ENCODE results near the gene FAM89B. TPM values are rescaled to one million over a fixed set of nuclear protein-coding genes. Genes with fewer than 3 reads are reported as not detected.

The FAM89B gene
- total RNA-seq, 6 experiments from 2014 or later = 40.9 to 52.8 (median 43.7) TPM

DNA sequence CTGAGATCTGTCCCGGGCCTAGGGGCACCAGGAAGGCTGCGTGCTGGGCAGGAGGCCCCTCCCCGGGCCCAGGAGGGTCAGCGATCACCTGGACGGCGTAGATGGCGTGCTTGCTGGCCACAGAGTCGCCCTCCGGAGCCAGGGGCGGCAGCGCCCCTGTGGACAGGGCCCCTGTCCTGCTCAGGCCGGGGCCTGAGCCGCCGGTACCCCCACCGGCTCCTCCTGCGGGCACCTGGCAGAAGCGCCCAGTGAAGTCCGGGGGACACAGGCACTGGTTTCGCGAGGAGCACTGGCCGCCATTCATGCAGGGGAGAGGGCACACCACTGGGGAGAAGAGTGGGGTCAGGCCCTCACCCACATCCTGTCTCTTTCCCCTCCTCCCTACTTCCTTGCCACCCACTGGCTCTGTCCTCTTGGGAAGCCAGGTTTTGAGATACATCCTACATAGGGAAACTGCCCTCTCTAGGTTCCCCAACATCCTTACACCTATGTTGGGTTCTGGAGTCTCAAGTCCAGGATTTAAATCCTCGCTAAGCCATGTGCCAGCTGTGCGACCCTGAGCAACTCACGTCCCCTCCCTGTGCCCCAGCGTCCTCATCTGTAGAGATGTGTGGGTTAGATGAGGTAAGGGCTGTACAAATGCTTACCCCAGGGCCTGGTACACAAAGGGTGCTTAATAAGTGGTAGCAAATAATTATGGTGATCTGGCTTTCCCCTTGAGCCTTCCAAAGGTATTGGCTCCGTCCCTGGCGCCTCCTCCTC is 18.1 kb upstream of the FAM89B start:
- H3K36me3 Mint-ChIP-seq (ENCODE audit: low read depth) = peaks cover 31% of the 10 kb centered on the region

DNA sequence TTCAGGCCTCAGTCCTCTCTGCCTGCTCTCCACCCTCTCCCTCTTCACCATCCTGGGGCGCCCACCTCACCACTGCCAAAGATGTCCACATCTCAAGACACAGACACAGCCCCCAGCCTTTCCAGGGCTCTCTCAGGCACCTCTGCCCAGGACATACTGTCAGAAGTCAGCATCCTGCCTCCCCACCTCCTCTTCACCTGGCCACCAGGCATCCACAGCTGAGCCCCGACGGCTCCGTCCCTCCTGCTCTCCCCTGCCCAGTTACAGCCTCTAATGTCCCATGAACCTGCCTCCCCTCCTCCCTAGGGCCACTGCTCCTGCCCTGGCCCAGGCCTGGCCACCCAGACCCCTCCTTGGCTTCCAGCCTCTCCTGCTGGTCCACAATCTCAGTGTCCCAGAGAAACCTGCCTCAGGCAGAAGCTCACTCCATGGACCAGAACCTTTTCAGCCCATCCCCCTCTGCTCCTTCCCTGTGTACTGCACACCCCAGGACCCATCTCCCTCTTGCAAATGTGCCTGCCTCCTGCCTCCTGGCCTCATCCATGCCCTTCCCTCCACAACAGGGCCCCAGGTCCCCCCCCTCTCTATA is 17.4 kb upstream of the FAM89B start:
- no peak for DNase-seq
- Mint-ChIP-seq H3K27ac (peak overlapping the region; percentile 91), H3K4me1 (ENCODE audit: low read depth) (peaks cover 47% of the 10 kb centered on the region), H3K27me3 (ENCODE audit: insufficient read depth) (no peaks in the 10 kb centered on the region; the same call in 1 of the 2 replicates), H3K9me3 (no peaks in the 10 kb centered on the region), H3K4me3 (peak overlapping the region; percentile 89; the same call in 1 of the 2 replicates), H3K36me3 (ENCODE audit: low read depth) (peaks cover 26% of the 10 kb centered on the region)
- TF ChIP-seq, protein P1, sequence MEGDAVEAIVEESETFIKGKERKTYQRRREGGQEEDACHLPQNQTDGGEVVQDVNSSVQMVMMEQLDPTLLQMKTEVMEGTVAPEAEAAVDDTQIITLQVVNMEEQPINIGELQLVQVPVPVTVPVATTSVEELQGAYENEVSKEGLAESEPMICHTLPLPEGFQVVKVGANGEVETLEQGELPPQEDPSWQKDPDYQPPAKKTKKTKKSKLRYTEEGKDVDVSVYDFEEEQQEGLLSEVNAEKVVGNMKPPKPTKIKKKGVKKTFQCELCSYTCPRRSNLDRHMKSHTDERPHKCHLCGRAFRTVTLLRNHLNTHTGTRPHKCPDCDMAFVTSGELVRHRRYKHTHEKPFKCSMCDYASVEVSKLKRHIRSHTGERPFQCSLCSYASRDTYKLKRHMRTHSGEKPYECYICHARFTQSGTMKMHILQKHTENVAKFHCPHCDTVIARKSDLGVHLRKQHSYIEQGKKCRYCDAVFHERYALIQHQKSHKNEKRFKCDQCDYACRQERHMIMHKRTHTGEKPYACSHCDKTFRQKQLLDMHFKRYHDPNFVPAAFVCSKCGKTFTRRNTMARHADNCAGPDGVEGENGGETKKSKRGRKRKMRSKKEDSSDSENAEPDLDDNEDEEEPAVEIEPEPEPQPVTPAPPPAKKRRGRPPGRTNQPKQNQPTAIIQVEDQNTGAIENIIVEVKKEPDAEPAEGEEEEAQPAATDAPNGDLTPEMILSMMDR (IDR thresholded peaks at IDR 0.05) = no peak

More for the DNA sequence above, 18.1 kb upstream of the FAM89B start:
- no peaks in the 10 kb centered on the region for H3K9me3 Mint-ChIP-seq
- H3K27ac Mint-ChIP-seq = no peak overlapping the region
- no peak for DNase-seq
- peaks cover 40% of the 10 kb centered on the region for H3K4me1 Mint-ChIP-seq (ENCODE audit: low read depth)
- H3K27me3 Mint-ChIP-seq (ENCODE audit: insufficient read depth) = peaks cover under 1% of the 10 kb centered on the region; the same call in 1 of the 2 replicates
- TF ChIP-seq, protein P1 (IDR thresholded peaks at IDR 0.05) = no peak
- no peak overlapping the region for H3K4me3 Mint-ChIP-seq

DNA sequence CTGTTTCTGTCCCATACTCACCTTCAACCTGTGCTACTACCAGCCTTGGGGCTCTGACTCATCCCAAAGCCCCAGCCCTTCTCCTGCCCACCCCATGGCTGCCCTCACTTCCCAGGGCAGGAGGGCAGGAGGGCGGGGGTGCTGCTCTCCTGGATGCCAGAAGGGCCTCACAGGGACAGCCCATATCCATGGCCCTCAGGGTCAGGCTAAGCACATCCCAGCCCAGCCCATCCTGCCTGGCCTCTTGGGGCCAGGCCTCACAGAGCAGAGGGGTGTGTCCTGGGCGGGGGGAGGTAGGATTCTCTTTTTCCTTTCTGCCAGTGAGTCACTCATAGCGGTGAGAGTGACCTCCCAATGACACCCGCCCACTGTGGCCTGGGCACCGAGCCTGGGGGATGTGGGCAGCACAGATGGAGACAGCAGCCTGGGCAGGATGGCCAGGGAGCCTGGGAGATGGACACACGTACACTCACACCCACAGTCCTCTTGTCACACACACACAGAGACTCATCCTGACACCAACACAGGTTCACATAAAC is 16.6 kb upstream of the FAM89B start:
- Mint-ChIP-seq H3K27me3 (ENCODE audit: insufficient read depth) (no peaks in the 10 kb centered on the region; the same call in 1 of the 2 replicates), H3K27ac (peak overlapping the region; percentile 91), H3K4me1 (ENCODE audit: low read depth) (peaks cover 55% of the 10 kb centered on the region)

DNA sequence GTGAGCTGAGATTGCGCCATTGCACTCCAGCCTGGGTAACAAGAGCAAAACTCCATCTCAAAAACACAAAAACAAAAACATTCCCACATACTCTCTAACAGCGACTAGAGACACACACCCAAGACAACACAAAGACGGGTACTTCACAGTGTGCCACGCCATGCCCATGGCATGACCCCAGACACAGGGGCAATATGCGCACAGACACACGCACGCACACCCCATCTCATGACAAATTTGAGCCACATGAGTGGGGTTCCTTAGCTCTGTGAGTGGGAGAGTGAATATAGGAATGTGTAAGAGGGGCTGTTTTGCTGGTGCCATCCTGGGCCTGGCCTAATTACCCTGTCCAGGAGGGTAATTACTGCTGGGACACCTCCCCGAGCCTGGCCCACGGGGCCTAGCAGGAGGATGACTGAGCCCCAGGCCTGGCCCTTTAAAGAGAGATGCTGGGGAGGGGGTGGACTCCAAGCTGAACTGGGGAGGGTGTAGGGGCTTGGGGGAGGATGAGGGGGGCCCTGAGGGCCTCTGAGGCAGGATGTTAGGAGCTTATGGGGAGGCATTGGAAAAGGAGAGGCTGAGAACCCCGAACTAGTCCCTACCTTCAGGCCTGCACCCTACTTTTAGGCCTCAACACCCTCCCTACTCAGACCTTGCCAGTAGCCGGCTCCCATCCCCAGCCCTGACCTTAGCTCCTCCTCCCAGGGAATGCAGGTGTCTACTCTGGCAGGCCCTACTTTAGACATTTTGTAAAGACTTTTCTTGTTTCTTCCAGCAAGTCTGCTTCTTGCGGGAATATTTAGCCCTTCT is 15.7 kb upstream of the FAM89B start:
- Mint-ChIP-seq H3K27me3 (ENCODE audit: insufficient read depth) (no peaks in the 10 kb centered on the region; the same call in 1 of the 2 replicates), H3K36me3 (ENCODE audit: low read depth) (peaks cover 15% of the 10 kb centered on the region), H3K4me3 (peak overlapping the region; percentile 89), H3K9me3 (no peaks in the 10 kb centered on the region), H3K27ac (peak overlapping the region; percentile 91), H3K4me1 (ENCODE audit: low read depth) (peaks cover 64% of the 10 kb centered on the region)
- DNase-seq = no peak
- TF ChIP-seq, protein P1 (IDR thresholded peaks at IDR 0.05) = no peak

More for the DNA sequence above, 16.6 kb upstream of the FAM89B start:
- Mint-ChIP-seq H3K9me3 (no peaks in the 10 kb centered on the region), H3K4me3 (peak overlapping the region; percentile 89), H3K36me3 (ENCODE audit: low read depth) (peaks cover 24% of the 10 kb centered on the region)
- peak; percentile 82 for DNase-seq
- TF ChIP-seq, protein P1 (IDR thresholded peaks at IDR 0.05) = no peak
